GM21723 (cell line): Measurements from ENCODE around the gene RABL2B.

Source experiments
- ATAC-seq: cut with Tn5 transposase; IDR thresholded peaks from one replicate; pipeline ENCODE4 v1.9.1; 2021; ENCODE audit warnings: mild to moderate bottlenecking, moderate library complexity; ENCODE audit not compliant: unreplicated experiment

The RABL2B gene

DNA sequence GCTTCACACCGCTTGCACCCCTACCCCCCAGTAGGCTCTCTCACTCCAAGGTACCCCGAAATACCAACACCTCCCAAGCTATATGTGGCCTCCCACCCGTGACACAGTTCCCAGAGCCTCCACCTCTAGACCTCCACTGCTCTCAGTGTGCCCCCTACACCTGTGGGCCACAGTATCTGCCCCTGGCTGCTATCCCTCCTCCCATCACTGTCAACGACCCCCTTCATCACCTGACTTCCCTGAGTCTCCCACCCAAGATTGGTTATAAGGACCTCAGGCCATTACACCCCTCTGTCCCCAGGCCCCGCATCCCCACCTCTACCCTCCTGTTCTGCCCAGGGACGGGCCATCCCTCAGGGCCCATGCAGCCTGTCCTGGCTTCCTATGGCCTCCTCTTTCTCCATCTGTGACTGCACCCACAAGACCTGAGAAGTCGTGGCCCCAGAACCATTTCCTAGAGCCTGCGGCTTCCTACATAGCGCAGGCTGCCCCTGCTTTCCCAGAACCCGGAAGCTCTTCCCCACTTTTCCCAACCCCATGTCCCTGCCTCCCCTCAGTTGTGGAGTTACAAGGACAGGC lies 44.7 kb downstream of the RABL2B start:
- ATAC-seq: no peak

DNA sequence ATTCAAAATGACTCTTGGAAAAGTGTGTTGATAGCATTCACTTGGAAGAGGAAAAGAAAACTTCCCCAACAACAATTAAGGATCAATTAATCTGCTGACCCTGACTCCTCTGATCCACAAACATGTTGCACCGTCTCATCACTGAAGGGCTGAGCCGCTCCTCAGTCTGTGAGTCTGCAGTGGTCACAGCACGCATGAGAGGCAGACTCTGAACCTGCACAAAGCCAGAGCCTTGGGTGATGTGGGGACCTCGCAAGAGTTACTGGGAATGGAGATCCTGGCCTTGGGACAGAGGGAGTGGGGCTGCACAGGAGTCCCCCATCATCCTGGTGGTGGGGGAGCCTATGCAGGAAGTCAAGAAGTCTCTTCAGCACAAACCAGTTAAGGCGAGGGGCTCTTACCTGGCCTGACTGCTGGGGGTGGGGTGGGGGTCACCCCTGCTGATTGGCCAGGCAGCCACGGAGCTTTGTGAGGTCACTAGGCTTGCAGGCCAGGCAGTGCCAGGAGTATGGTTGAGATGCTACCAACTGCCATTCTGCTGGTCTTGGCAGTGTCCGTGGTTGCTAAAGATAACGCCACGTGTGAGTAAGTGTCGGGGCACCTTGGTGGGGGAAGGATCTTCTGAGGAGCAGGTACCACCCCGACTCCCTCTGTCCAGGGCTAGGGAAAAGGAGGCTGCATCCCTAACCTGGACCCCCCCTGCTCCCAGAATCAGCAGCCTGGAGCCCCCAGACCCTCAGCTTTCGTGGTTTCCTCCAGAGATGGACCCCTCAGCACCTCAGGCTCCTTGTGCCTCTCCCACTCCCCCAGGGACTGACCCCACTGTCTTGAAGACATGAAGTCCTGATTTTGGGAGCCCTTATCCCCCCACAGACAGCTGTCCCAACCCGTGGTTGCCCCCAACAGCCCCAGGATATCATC lies 45.4 kb downstream of the RABL2B start, which contains the start of gene ACR:
ACR (plus strand) TSS at position 477 of the 921 bp plus-strand sequence; CDS start at position 509, 32 bp downstream.
- ATAC-seq: no peak

GRCh38 chr22:50735739-50736030 lies 47.8 kb downstream of the RABL2B start:
- no peak for ATAC-seq

- ATAC-seq: no peak
Observed at GRCh38 chr22:50734986-50735738, 48.3 kb downstream of the RABL2B start.

DNA sequence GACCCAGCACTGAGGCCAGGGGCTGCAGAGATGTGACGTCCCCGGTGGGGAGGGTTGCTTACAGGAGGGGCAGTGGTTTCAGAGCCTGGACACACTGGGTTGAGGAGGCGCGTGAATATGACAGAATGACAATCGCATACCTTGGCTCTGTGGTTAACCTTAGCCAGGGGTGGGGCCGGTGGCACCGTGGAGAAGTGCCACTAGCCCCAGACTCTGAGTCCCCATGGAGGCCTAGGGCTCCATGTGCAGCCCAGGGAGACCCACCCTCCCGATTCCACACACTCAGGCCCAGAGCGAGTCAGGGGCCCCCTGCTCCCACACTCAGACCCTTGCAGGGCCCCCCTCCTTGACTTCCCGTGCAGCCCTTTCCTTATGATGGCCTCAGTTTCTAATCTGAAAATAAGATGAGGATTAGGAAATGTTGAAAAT lies 49.1 kb downstream of the RABL2B start:
- no peak for ATAC-seq

GRCh38 chr22:50733521-50734342 lies 49.7 kb downstream of the RABL2B start:
- no peak for ATAC-seq

- ATAC-seq: no peak
Observed at GRCh38 chr22:50732681-50733080, 50.8 kb downstream of the RABL2B start.

GRCh38 chr22:50731811-50732624 lies 51.4 kb downstream of the RABL2B start:
- ATAC-seq: no peak

- ATAC-seq: no peak
Observed at GRCh38 chr22:50730941-50731661, 52.3 kb downstream of the RABL2B start.

DNA sequence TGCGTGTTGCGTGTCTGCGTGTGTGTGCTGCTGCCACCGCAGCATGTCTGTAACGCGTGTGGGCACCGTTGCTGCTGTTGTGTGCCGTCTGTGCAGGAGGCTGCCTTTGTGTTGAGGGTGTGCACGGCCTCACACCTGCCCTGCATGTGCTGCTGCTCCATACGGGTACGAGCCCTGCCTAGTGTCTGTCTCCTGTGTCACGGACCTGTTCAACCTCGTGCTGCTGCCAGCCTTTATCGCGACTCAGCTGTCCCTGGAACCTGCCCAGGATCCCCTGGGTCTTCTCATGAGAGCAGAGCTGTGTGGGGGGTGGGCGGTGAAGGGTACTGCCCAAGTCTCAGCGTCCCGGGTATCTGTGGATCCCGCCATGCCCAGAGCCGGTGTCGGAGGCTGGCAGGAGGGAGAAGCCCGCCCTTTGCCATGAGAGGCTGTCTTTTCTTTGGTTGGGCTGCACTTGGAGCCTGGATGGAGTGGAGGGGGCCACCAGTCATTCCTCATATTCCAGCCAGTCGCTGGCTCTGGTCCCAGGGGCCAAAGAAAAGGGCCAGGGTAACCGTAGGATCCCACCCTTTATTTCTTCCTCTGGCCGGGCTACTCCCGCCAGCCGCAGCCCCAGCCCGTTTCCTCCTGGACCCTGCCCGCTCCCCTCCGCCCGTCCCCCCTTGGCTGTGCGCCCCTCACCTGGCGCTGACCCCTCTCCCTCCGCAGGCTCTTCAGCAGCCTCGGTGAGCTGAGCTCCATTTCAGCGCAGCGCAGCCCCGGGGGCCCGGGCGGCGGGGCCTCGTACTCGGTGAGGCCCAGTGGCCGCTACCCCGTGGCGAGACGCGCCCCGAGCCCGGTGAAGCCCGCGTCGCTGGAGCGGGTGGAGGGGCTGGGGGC lies 53.2 kb downstream of the RABL2B start:
- no peak for ATAC-seq

- ATAC-seq: no peak
Observed at GRCh38 chr22:50729391-50730012, 53.9 kb downstream of the RABL2B start.

DNA sequence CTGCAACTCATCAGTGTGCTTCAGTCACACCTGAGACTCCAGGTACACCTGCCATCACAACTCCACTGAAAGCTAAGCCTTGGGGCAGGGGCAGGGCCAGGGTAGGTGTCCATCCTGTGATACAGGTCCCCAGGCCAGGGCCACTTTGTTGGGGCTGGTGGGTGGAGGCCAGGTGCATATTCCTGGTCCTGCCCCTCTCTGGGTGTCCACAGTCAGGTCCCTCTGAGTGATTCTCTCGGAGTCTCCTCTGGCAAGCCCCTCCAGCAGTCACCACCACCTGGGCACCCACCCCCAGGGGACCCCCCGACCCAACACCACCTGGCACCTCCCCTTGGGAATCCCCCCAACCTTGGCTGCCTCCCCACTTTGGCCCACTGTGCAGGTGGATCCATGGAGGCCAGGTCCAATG lies 54.9 kb downstream of the RABL2B start:
- ATAC-seq: no peak

GRCh38 chr22:50727678-50728522 lies 55.5 kb downstream of the RABL2B start:
- ATAC-seq: no peak

GRCh38 chr22:50726643-50727340 lies 56.6 kb downstream of the RABL2B start:
- no peak for ATAC-seq

DNA sequence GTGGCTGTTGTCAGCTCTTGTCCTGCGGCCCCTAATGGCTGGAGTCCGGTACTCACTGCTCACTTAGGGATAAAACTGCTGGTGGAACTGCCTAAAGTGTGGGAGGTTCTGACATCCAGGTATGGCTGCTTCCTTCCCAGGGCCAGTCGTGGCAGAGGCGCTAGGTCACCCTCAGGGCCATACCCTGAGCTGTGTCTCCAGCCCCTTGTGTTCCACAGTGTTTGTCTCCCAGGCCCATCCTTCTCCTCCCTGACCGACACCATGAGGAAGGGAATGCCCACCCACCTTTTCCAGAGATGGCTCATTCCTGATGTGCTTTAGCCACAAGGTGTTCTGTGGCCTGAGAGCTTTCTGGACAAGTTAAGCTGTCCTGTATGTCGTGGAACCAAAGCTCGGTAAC lies 57.8 kb downstream of the RABL2B start:
- no peak for ATAC-seq

DNA sequence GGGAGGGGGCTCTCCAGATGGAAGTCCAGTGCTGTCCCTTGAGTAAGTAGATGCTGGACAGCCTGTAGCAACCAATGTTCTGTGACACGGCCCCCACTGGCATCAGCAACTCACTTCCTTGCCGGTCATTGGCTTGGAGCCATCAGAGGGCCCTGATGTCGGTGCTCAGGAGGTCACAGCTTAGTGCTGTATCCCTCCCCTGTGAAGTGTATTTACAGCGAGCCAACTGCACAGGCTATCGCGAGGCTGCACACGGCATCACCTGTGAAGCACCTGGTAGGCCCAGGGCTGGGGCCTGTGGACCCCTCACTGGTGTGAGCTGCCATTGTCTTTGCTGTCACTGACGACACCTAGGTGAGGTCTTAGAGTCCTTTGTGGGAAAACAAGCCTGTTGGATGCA lies 58.8 kb downstream of the RABL2B start:
- no peak for ATAC-seq
